Endothelial cell of umbilical vein (primary cell): ENCODE measurements around the gene DMD. TPM values are rescaled to one million over a fixed set of nuclear protein-coding genes. Genes with fewer than 3 reads are reported as not detected.

Experiments used
- BruUV-seq: library from RNA; stranded (reverse); fragments of 400-500 nt; replicated peaks from 2 replicates; lab custom pipeline; 2021; lab: Mats Ljungman, UMichigan
- CTCF ChIA-PET: fragments of 300-600, 350-600 bp; sonication (Branson Sonifier 250); formaldehyde crosslinking; loops from one replicate; lab custom pipeline; 2021; ENCODE audit warnings: antibody characterized with exemption, inconsistent platforms; lab: Charles Lee
- POLR2A ChIA-PET: fragments of 300-600, 350-600 bp; sonication (Branson Sonifier 250); formaldehyde crosslinking; loops from one replicate; lab custom pipeline; 2021; ENCODE audit warnings: antibody characterized with exemption, inconsistent platforms; lab: Charles Lee
- DNase-seq: peaks from one replicate; pipeline ENCODE4 v3.0.0-alpha.2; 2011; ENCODE audit warnings: low read depth, low spot score
- FAIRE-seq: peaks from 2 replicates; lab custom pipeline; 2011; peaks lifted over from hg19 to GRCh38; lab: Jason Lieb, UNC
- H2AFZ ChIP-seq: 2 replicates; pipeline ENCODE4 v1.6.0; 2012; ENCODE audit warnings: low read depth, low read length, control low read depth, inconsistent platforms
- H3K27ac ChIP-seq: 2 replicates; pipeline ENCODE4 v1.5.1; 2011; ENCODE audit warnings: low read depth, mild to moderate bottlenecking, control low read depth, low read length, moderate library complexity; ENCODE audit not compliant: insufficient read depth
- H3K27me3 ChIP-seq, 2 experiments: 2 replicates each; pipeline versions ENCODE4 v1.6.0 to v1.6.1; 2011; ENCODE audit warnings: low read length in 2 of 2, mixed read lengths in 1 of 2; ENCODE audit not compliant: control insufficient read depth in 2 of 2, insufficient read depth in 2 of 2
- H3K36me3 ChIP-seq, 2 experiments: 2 replicates in 1 of 2; 3 replicates in 1 of 2; pipeline ENCODE4 v1.5.1; 2011; ENCODE audit warnings: low read length in 2 of 2, mild to moderate bottlenecking in 1 of 2, moderate library complexity in 1 of 2; ENCODE audit not compliant: control insufficient read depth in 2 of 2, insufficient read depth in 2 of 2; ENCODE audit errors: extremely low read depth in 1 of 2
- H3K4me1 ChIP-seq: 3 replicates; pipeline ENCODE4 v1.5.1; 2011; ENCODE audit warnings: mild to moderate bottlenecking, low read length; ENCODE audit not compliant: control insufficient read depth, insufficient read depth; ENCODE audit errors: extremely low read depth
- H3K4me2 ChIP-seq: 2 replicates; pipeline ENCODE4 v1.6.1; 2011; ENCODE audit warnings: low read length, control low read depth, mixed read lengths; ENCODE audit not compliant: insufficient read depth
- H3K4me3 ChIP-seq, 3 experiments: fragments of 200-600 bp in 1 of 3; sonication (generic), shearing (Covaris generic) in 1 of 3; replicated peaks in 1 of 3; 2 replicates each; pipeline ENCODE4 v1.5.1; 2011 to 2016; ENCODE audit warnings: control low read depth in 3 of 3, low read length in 3 of 3, mild to moderate bottlenecking in 2 of 3, inconsistent platforms in 1 of 3, low read depth in 1 of 3, moderate library complexity in 1 of 3; ENCODE audit not compliant: insufficient read depth in 1 of 3
- H3K79me2 ChIP-seq: 2 replicates; pipeline ENCODE4 v1.6.0; 2012; ENCODE audit warnings: low read length, inconsistent platforms; ENCODE audit not compliant: control insufficient read depth, insufficient read depth
- H3K9ac ChIP-seq: replicated peaks from 2 replicates; pipeline ENCODE3; 2011; ENCODE audit warnings: low read length, control low read depth; ENCODE audit not compliant: insufficient read depth; ENCODE audit errors: extremely low read depth
- H3K9me1 ChIP-seq: replicated peaks from 3 replicates; pipeline ENCODE4 v1.6.0; 2011; ENCODE audit warnings: mild to moderate bottlenecking, low read length; ENCODE audit not compliant: control insufficient read depth, insufficient read depth; ENCODE audit errors: extremely low read depth
- H3K9me3 ChIP-seq: replicated peaks from 2 replicates; pipeline ENCODE4 v1.5.1; 2012; ENCODE audit warnings: low read length, inconsistent platforms; ENCODE audit not compliant: control insufficient read depth, insufficient read depth
- H4K20me1 ChIP-seq: replicated peaks from 2 replicates; pipeline ENCODE3; 2011; ENCODE audit warnings: mild to moderate bottlenecking, low read length; ENCODE audit not compliant: control insufficient read depth, insufficient read depth; ENCODE audit errors: extremely low read depth
- EZH2 ChIP-seq: IDR thresholded peaks from 2 replicates; pipeline ENCODE4 v1.6.1; 2012; ENCODE audit warnings: borderline replicate concordance, low read depth, mild to moderate bottlenecking, moderate library complexity, low read length, inconsistent platforms; ENCODE audit not compliant: severe bottlenecking
- FOS ChIP-seq: IDR thresholded peaks from 2 replicates; pipeline ENCODE4 v1.6.1; 2011; ENCODE audit warnings: mild to moderate bottlenecking, low read length, moderate library complexity, borderline replicate concordance; ENCODE audit not compliant: insufficient read depth
- GATA2 ChIP-seq: IDR thresholded peaks from 2 replicates; pipeline ENCODE4 v1.7.0; 2011; ENCODE audit warnings: low read depth, mild to moderate bottlenecking, moderate library complexity, mixed read lengths, low read length; ENCODE audit not compliant: insufficient read length, insufficient read depth
- JUN ChIP-seq: IDR thresholded peaks from 2 replicates; pipeline ENCODE4 v1.6.1; 2011; ENCODE audit warnings: borderline replicate concordance, low read depth; ENCODE audit not compliant: insufficient read length, insufficient read depth
- MYC ChIP-seq: IDR thresholded peaks from one replicate; pipeline ENCODE4 v1.6.1; 2011; ENCODE audit warnings: mild to moderate bottlenecking, low read depth, low read length
- POLR2A ChIP-seq: IDR thresholded peaks from 2 replicates; pipeline ENCODE4 v1.6.1; 2012; ENCODE audit warnings: low read depth, mild to moderate bottlenecking, control low read depth, low read length
- POLR2AphosphoS5 ChIP-seq: IDR thresholded peaks from 2 replicates; pipeline ENCODE4 v1.6.1; 2012; ENCODE audit warnings: low read depth, mild to moderate bottlenecking, control low read depth, low read length, moderate library complexity; ENCODE audit not compliant: insufficient read depth
- dilution Hi-C: fragments of 300-500 bp; cut with MboI; formaldehyde crosslinking; loops from one replicate; pipeline ENCODE4 v1.15.0; 2019; ENCODE audit warnings: low sequenced_read_pairs; ENCODE audit not compliant: extremely low pct_ligation_motif_present
- intact Hi-C: fragments of 100-400 bp; cut with micrococcal nuclease; formaldehyde crosslinking; loops from one replicate; pipeline ENCODE4 v1.10.0; 2022
- polyA plus RNA-seq, 4 experiments: library from polyadenylated mRNA; depleted of rRNA in 3 of 4; stranded (reverse) in 3 of 4; unstranded in 1 of 4; fragments of >200 nt; gene quantifications; 2 replicates each; pipeline versions ENCODE4 v1.2.1 to v1.2.3, GENCODE V29; 2011 to 2012; ENCODE audit warnings: missing spikeins in 1 of 4
- total RNA-seq: library from RNA; stranded (reverse); gene quantifications from 2 replicates; pipeline ENCODE4 v1.2.3, GENCODE V29; 2021
- TF ChIP-seq, protein P1 (sequence below): IDR thresholded peaks from 2 replicates; pipeline ENCODE4 v1.6.1; 2011; ENCODE audit not compliant: insufficient read depth, insufficient read length
- TF ChIP-seq, protein P2 (sequence below), 2 donors: IDR thresholded peaks; 1 replicate in 1 of 2; 2 replicates in 1 of 2; pipeline ENCODE4 v1.5.1; 2011; ENCODE audit warnings: low read length in 2 of 2, mild to moderate bottlenecking in 2 of 2, moderate library complexity in 2 of 2, control low read depth in 1 of 2, inconsistent platforms in 1 of 2, low read depth in 1 of 2; ENCODE audit not compliant: insufficient read depth in 1 of 2; ENCODE audit errors: extremely low read depth in 1 of 2

DMD gene
- total and polyA plus RNA-seq, 2 donors (not counting 3 experiments of a cell fraction or from before 2014, with no cell fraction given): 7.3 to 9.0 TPM

GRCh38 chrX:31854716-31855115 is 1356.6 kb downstream of the DMD start:
- H4K20me1 ChIP-seq: no peaks in the 10 kb centered on the region
- no TSS peak for BruUV-seq
- no peaks in the 10 kb centered on the region for H3K9me3 ChIP-seq
- no peak overlapping the region for H3K4me3 ChIP-seq
- ChIA-PET CTCF (no interaction called here), POLR2A (no interaction called here)
- no peaks in the 10 kb centered on the region for H3K79me2 ChIP-seq
- no peak overlapping the region for H2AFZ ChIP-seq
- intact Hi-C loops (no loop called here), dilution Hi-C loops (no loop called here)
- no peak overlapping the region for H3K4me2 ChIP-seq
- no peak for DNase-seq
- H3K9ac ChIP-seq: no peak overlapping the region
- H3K27me3 ChIP-seq: no peaks in the 10 kb centered on the region
- TF ChIP-seq, protein P1, sequence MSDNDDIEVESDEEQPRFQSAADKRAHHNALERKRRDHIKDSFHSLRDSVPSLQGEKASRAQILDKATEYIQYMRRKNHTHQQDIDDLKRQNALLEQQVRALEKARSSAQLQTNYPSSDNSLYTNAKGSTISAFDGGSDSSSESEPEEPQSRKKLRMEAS: no peak
- TF ChIP-seq POLR2AphosphoS5 (no peak), GATA2 (no peak), MYC (no peak), POLR2A (no peak), FOS (no peak), JUN (no peak), EZH2 (no peak)
- TF ChIP-seq, protein P2, sequence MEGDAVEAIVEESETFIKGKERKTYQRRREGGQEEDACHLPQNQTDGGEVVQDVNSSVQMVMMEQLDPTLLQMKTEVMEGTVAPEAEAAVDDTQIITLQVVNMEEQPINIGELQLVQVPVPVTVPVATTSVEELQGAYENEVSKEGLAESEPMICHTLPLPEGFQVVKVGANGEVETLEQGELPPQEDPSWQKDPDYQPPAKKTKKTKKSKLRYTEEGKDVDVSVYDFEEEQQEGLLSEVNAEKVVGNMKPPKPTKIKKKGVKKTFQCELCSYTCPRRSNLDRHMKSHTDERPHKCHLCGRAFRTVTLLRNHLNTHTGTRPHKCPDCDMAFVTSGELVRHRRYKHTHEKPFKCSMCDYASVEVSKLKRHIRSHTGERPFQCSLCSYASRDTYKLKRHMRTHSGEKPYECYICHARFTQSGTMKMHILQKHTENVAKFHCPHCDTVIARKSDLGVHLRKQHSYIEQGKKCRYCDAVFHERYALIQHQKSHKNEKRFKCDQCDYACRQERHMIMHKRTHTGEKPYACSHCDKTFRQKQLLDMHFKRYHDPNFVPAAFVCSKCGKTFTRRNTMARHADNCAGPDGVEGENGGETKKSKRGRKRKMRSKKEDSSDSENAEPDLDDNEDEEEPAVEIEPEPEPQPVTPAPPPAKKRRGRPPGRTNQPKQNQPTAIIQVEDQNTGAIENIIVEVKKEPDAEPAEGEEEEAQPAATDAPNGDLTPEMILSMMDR (IDR thresholded peaks at IDR 0.05; ENCODE audit: extremely low read depth in 1 of 2, insufficient read depth in 1 of 2, low read depth in 1 of 2, low read length in 2 of 2): no peak
- H3K27ac ChIP-seq: no peak overlapping the region
- no peaks in the 10 kb centered on the region for H3K4me1 ChIP-seq
- H3K36me3 ChIP-seq: no peaks in the 10 kb centered on the region
- no peak for FAIRE-seq
- no peaks in the 10 kb centered on the region for H3K9me1 ChIP-seq
